GM18951 (cell line): Measurements from ENCODE around the gene UNG.
"Not testable (repeated sequence)": the region's sequence is repeated elsewhere in the genome, so short reads cannot be mapped to it uniquely, and the experiment has no call there.

ENCODE experiments used
- POLR2A ChIP-seq: IDR thresholded peaks from 4 replicates; pipeline ENCODE4 v1.6.1; 2011; ENCODE audit warnings: mild to moderate bottlenecking; ENCODE audit not compliant: insufficient read length, insufficient read depth; ENCODE audit errors: extremely low read depth
- in situ Hi-C: fragments of 300-500 bp; cut with MboI; formaldehyde crosslinking; loops from one replicate; pipeline ENCODE4 v1.12.0; 2022; ENCODE audit warnings: low sequenced_read_pairs, mixed read lengths, inconsistent platforms; ENCODE audit not compliant: unreplicated experiment

Gene UNG

GRCh38 chr12:109139360-109139759 is 42.0 kb downstream of the UNG start:
- no peak for TF ChIP-seq POLR2A
- in situ Hi-C loops: no loop called here

- in situ Hi-C loops: no loop called here
- TF ChIP-seq POLR2A: no peak
These were observed 42.4 kb downstream of the UNG start for GRCh38 chr12:109139791-109140190.

GRCh38 chr12:109140560-109140959 is 43.2 kb downstream of the UNG start:
- TF ChIP-seq POLR2A: no peak
- in situ Hi-C loops: no loop called here

- TF ChIP-seq POLR2A: no peak
- in situ Hi-C loops: no loop called here
These were observed 46.8 kb downstream of the UNG start for GRCh38 chr12:109144224-109144623.

GRCh38 chr12:109147126-109147525 is 49.7 kb downstream of the UNG start:
- in situ Hi-C loops: not testable (repeated sequence)

GRCh38 chr12:109147954-109148353 is 50.6 kb downstream of the UNG start:
- no peak for TF ChIP-seq POLR2A
- in situ Hi-C loops: no loop called here

GRCh38 chr12:109150124-109150640 is 52.8 kb downstream of the UNG start:
- in situ Hi-C loops: no loop called here
- TF ChIP-seq POLR2A: no peak

GRCh38 chr12:109151457-109151856 is 54.1 kb downstream of the UNG start:
- TF ChIP-seq POLR2A: no peak
- in situ Hi-C loops: no loop called here

- no peak for TF ChIP-seq POLR2A
- in situ Hi-C loops: no loop called here
These were observed 56.5 kb downstream of the UNG start for GRCh38 chr12:109153821-109154441.

- TF ChIP-seq POLR2A: no peak
- in situ Hi-C loops: no loop called here
These were observed 57.3 kb downstream of the UNG start for GRCh38 chr12:109154451-109155438.

- in situ Hi-C loops: no loop called here
- TF ChIP-seq POLR2A: no peak
These were observed 58.6 kb downstream of the UNG start for GRCh38 chr12:109156036-109156435.

- TF ChIP-seq POLR2A: no peak
- in situ Hi-C loops: no loop called here
These were observed 59.2 kb downstream of the UNG start for GRCh38 chr12:109156586-109156985.

- TF ChIP-seq POLR2A: no peak
- in situ Hi-C loops: no loop called here
These were observed 60.6 kb downstream of the UNG start for GRCh38 chr12:109157986-109158385.

- in situ Hi-C loops: no loop called here
- no peak for TF ChIP-seq POLR2A
These were observed 63.0 kb downstream of the UNG start for GRCh38 chr12:109160433-109160832.
